ENCODE data around the gene NOTCH4. TPM values are rescaled to one million over a fixed set of nuclear protein-coding genes. Genes with fewer than 3 reads are reported as not detected.

Gene NOTCH4
- total and polyA plus RNA-seq, 9 of the 15 experiments (the other 6 are each of a cell fraction or from before 2014, with no cell fraction given) = 0.24 to 4.3 (median 1.7) TPM

DNA sequence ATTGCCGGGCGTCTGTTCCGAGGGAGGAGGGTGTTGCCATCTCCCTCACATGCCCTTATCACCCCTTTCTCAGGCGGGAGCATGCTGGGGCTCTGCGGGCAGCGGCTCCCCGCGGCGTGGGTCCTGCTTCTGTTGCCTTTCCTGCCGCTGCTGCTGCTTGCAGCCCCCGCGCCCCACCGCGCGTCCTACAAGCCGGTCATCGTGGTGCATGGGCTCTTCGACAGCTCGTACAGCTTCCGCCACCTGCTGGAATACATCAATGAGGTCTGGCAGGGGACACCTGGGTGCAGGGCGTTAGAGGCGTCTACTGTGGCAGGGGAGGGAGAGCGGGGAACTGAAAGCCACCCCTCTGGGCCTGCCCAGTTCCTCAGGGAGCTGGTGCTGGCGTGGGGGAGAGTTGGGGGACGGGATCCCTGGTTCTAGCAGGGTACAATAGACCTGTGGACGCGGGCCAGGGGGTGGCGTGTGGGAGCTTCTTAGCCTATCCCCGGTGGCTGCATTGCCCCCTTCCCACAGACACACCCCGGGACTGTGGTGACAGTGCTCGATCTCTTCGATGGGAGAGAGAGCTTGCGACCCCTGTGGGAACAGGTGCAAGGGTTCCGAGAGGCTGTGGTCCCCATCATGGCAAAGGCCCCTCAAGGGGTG is 69.2 kb downstream of the NOTCH4 start (continued):
- TF ChIP-seq, protein P1, sequence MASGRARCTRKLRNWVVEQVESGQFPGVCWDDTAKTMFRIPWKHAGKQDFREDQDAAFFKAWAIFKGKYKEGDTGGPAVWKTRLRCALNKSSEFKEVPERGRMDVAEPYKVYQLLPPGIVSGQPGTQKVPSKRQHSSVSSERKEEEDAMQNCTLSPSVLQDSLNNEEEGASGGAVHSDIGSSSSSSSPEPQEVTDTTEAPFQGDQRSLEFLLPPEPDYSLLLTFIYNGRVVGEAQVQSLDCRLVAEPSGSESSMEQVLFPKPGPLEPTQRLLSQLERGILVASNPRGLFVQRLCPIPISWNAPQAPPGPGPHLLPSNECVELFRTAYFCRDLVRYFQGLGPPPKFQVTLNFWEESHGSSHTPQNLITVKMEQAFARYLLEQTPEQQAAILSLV (tag; IDR thresholded peaks at IDR 0.05) = no peak
- TF ChIP-seq CHCHD3 (CRISPR knock-in tag; IDR thresholded peaks at IDR 0.05) (0 out of 2 replicates have a peak, but pooled peaks have one; percentile 6), ATF7 (IDR thresholded peaks at IDR 0.05) (no peak), NONO (IDR thresholded peaks at IDR 0.05; ENCODE audit: low read depth in 2 of 2, low read length in 1 of 2) (peak in 1 of 2 experiments; percentile 89; a peak in 2 of 4 replicates), NCOR1 (IDR thresholded peaks at IDR 0.05) (peak; percentile 36; the same call in 1 of the 2 replicates), MITF (IDR thresholded peaks at IDR 0.05) (0 out of 2 replicates have a peak, but pooled peaks have one; percentile 33), MYC (IDR thresholded peaks at IDR 0.05; ENCODE audit: low read depth, low read length) (peak; percentile 87), MYC (CRISPR knock-in tag; IDR thresholded peaks at IDR 0.05; ENCODE audit: borderline replicate concordance, low read depth) (no peak), RBM14 (IDR thresholded peaks at IDR 0.05; ENCODE audit: borderline replicate concordance, insufficient read depth, low read depth, low read length) (0 out of 2 replicates have a peak, but pooled peaks have one; percentile 16), U2AF1 (optimal IDR thresholded peaks at IDR 0.05; ENCODE audit: low read depth, low read length) (no peak), NR2C2 (CRISPR knock-in tag; IDR thresholded peaks at IDR 0.05) (no peak), NR2C2 (tag; IDR thresholded peaks at IDR 0.05) (no peak), CBX5 (IDR thresholded peaks at IDR 0.05; ENCODE audit: borderline replicate concordance, low read depth) (peak; percentile 67; the same call in 1 of the 2 replicates), FOXP1 (CRISPR knock-in tag; IDR thresholded peaks at IDR 0.05) (peak; percentile 97), RB1 (IDR thresholded peaks at IDR 0.05; ENCODE audit: low read depth) (no peak; the same call in none of the 2 replicates), HCFC1 (IDR thresholded peaks at IDR 0.05; ENCODE audit: low read depth, low read length) (peak; percentile 43; the same call in 1 of the 2 replicates)
- TF ChIP-seq, protein P2, sequence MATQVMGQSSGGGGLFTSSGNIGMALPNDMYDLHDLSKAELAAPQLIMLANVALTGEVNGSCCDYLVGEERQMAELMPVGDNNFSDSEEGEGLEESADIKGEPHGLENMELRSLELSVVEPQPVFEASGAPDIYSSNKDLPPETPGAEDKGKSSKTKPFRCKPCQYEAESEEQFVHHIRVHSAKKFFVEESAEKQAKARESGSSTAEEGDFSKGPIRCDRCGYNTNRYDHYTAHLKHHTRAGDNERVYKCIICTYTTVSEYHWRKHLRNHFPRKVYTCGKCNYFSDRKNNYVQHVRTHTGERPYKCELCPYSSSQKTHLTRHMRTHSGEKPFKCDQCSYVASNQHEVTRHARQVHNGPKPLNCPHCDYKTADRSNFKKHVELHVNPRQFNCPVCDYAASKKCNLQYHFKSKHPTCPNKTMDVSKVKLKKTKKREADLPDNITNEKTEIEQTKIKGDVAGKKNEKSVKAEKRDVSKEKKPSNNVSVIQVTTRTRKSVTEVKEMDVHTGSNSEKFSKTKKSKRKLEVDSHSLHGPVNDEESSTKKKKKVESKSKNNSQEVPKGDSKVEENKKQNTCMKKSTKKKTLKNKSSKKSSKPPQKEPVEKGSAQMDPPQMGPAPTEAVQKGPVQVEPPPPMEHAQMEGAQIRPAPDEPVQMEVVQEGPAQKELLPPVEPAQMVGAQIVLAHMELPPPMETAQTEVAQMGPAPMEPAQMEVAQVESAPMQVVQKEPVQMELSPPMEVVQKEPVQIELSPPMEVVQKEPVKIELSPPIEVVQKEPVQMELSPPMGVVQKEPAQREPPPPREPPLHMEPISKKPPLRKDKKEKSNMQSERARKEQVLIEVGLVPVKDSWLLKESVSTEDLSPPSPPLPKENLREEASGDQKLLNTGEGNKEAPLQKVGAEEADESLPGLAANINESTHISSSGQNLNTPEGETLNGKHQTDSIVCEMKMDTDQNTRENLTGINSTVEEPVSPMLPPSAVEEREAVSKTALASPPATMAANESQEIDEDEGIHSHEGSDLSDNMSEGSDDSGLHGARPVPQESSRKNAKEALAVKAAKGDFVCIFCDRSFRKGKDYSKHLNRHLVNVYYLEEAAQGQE (IDR thresholded peaks at IDR 0.05; ENCODE audit: borderline replicate concordance) = peak; percentile 92
- TF ChIP-seq, protein P2 (CRISPR knock-in tag; IDR thresholded peaks at IDR 0.05; ENCODE audit: low read depth) = no peak

Measured in K562 (cell line).